ENCODE results near the gene COL6A3. TPM values are rescaled to one million over a fixed set of nuclear protein-coding genes. Genes with fewer than 3 reads are reported as not detected.
A peak's percentile ranks its signal among the peaks of the same experiment; 100 is the strongest.

Gene COL6A3
- total RNA-seq, 1 donor from 2014 or later = 124 TPM

- H3K27me3 ChIP-seq (ENCODE audit: control insufficient read depth, insufficient read depth, low read length) = peaks cover 2% of the 10 kb centered on the region
- no peak overlapping the region for H3K4me3 ChIP-seq (ENCODE audit: low read depth, low read length)
- TF ChIP-seq, protein P1, sequence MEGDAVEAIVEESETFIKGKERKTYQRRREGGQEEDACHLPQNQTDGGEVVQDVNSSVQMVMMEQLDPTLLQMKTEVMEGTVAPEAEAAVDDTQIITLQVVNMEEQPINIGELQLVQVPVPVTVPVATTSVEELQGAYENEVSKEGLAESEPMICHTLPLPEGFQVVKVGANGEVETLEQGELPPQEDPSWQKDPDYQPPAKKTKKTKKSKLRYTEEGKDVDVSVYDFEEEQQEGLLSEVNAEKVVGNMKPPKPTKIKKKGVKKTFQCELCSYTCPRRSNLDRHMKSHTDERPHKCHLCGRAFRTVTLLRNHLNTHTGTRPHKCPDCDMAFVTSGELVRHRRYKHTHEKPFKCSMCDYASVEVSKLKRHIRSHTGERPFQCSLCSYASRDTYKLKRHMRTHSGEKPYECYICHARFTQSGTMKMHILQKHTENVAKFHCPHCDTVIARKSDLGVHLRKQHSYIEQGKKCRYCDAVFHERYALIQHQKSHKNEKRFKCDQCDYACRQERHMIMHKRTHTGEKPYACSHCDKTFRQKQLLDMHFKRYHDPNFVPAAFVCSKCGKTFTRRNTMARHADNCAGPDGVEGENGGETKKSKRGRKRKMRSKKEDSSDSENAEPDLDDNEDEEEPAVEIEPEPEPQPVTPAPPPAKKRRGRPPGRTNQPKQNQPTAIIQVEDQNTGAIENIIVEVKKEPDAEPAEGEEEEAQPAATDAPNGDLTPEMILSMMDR (IDR thresholded peaks at IDR 0.05; ENCODE audit: insufficient read depth, low read length, poor library complexity, severe bottlenecking) = no peak
- no peaks in the 10 kb centered on the region for H3K36me3 ChIP-seq (ENCODE audit: control insufficient read depth, insufficient read depth, low read length)
- no peak for DNase-seq (ENCODE audit: low read depth)
Observed at GRCh38 chr2:237319086-237319820, 94.7 kb downstream of the COL6A3 start.

DNA sequence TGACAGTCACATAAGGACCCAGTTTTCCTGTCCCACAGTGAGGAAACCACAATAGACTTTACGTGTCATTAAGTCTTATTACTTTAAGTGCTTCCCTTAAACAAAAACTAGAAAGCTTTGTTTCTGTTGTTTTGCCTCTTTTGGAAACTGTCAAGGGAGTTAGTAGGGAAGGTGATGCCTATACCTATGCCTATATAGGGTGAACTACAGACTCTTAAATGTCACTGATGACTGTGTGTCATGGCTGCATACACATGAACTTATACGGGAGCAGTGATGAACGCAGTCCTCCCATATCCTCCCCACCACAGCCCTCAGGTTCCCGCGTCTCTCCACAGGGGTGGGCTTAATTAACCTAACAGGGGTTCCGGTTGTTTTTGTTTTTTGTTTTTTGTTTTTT, 97.6 kb downstream of the COL6A3 start:
- H3K36me3 ChIP-seq (ENCODE audit: control insufficient read depth, insufficient read depth, low read length) = no peaks in the 10 kb centered on the region
- H3K27me3 ChIP-seq (ENCODE audit: control insufficient read depth, insufficient read depth, low read length) = no peaks in the 10 kb centered on the region
- no peak overlapping the region for H3K4me3 ChIP-seq (ENCODE audit: low read depth, low read length)
- DNase-seq (ENCODE audit: low read depth) = no peak
- TF ChIP-seq, protein P1 (IDR thresholded peaks at IDR 0.05; ENCODE audit: insufficient read depth, low read length, poor library complexity, severe bottlenecking) = no peak

- Histone ChIP-seq H3K4me3 (ENCODE audit: low read depth, low read length) (no peak overlapping the region), H3K36me3 (ENCODE audit: control insufficient read depth, insufficient read depth, low read length) (no peaks in the 10 kb centered on the region), H3K27me3 (ENCODE audit: control insufficient read depth, insufficient read depth, low read length) (no peaks in the 10 kb centered on the region)
- DNase-seq (ENCODE audit: low read depth) = no peak
- TF ChIP-seq, protein P1 (IDR thresholded peaks at IDR 0.05; ENCODE audit: insufficient read depth, low read length, poor library complexity, severe bottlenecking) = no peak
Observed at GRCh38 chr2:237315829-237316225, 98.1 kb downstream of the COL6A3 start.

- peak; percentile 80 for DNase-seq (ENCODE audit: low read depth)
- no peaks in the 10 kb centered on the region for H3K27me3 ChIP-seq (ENCODE audit: control insufficient read depth, insufficient read depth, low read length)
- TF ChIP-seq, protein P1 (IDR thresholded peaks at IDR 0.05; ENCODE audit: insufficient read depth, low read length, poor library complexity, severe bottlenecking) = no peak
- no peak overlapping the region for H3K4me3 ChIP-seq (ENCODE audit: low read depth, low read length)
- H3K36me3 ChIP-seq (ENCODE audit: control insufficient read depth, insufficient read depth, low read length) = no peaks in the 10 kb centered on the region
Observed at GRCh38 chr2:237315170-237315828, 98.7 kb downstream of the COL6A3 start.

- H3K27me3 ChIP-seq (ENCODE audit: control insufficient read depth, insufficient read depth, low read length) = no peaks in the 10 kb centered on the region
- no peaks in the 10 kb centered on the region for H3K36me3 ChIP-seq (ENCODE audit: control insufficient read depth, insufficient read depth, low read length)
- no peak overlapping the region for H3K4me3 ChIP-seq (ENCODE audit: low read depth, low read length)
- TF ChIP-seq, protein P1 (IDR thresholded peaks at IDR 0.05; ENCODE audit: insufficient read depth, low read length, poor library complexity, severe bottlenecking) = no peak
- DNase-seq (ENCODE audit: low read depth) = no peak
Observed at GRCh38 chr2:237314681-237315080, 99.3 kb downstream of the COL6A3 start.
